Upper lobe of right lung (tissue), 1 donor: ENCODE measurements around the gene MRPL1. TPM values are rescaled to one million over a fixed set of nuclear protein-coding genes. Genes with fewer than 3 reads are reported as not detected.

Experiments used
- ATAC-seq: fragments of 200-7000 bp; cut with Tn5 transposase; one replicate; pipeline ENCODE4 v1.9.1; 2020; ENCODE audit warnings: mild to moderate bottlenecking, moderate library complexity
- DNase-seq: peaks from one replicate; pipeline ENCODE4 v3.0.0-alpha.2; 2020
- H3K27ac ChIP-seq: fragments of 200-600 bp; one replicate; pipeline ENCODE4 v1.8.0; 2022
- H3K27me3 ChIP-seq: fragments of 200-600 bp; one replicate; pipeline ENCODE4 v1.8.0; 2022; ENCODE audit warnings: mild to moderate bottlenecking
- H3K36me3 ChIP-seq: fragments of 200-600 bp; one replicate; pipeline ENCODE4 v1.8.0; 2022
- H3K4me1 ChIP-seq: fragments of 200-600 bp; one replicate; pipeline ENCODE4 v1.8.0; 2022
- H3K4me3 ChIP-seq: fragments of 200-600 bp; one replicate; pipeline ENCODE4 v1.8.0; 2022; ENCODE audit warnings: mild to moderate bottlenecking
- H3K9me3 ChIP-seq: fragments of 200-600 bp; one replicate; pipeline ENCODE4 v1.8.0; 2022
- CTCF ChIP-seq: fragments of 200-600 bp; IDR thresholded peaks from one replicate; pipeline ENCODE4 v1.8.0; 2022; ENCODE audit warnings: antibody characterized with exemption
- intact Hi-C: fragments of 100-400 bp; cut with DNase I; formaldehyde crosslinking; loops from one replicate; pipeline ENCODE4 v1.11.0; 2022
- total RNA-seq: library from RNA; stranded (reverse); fragmentation: NEBNext Ultra II Directional; extraction: Animal tissue kit (Norgen Biotek cat#: 25700); gene quantifications from one replicate; pipeline ENCODE4 v1.2.1, GENCODE V29; 2021
- donor health status: DM: no; HTN: yes; CAD: no; lungs with severe emphysema.

Gene MRPL1
- total RNA-seq, 1 donor from 2014 or later, result 17.6 TPM

GRCh38 chr4:77893451-77893850 is 30.8 kb downstream of the MRPL1 start:
- no peak for TF ChIP-seq CTCF
- DNase-seq (no peak), ATAC-seq (no peak)
- Histone ChIP-seq H3K4me1 (no peaks in the 10 kb centered on the region), H3K4me3 (no peak overlapping the region), H3K27me3 (no peaks in the 10 kb centered on the region), H3K9me3 (no peaks in the 10 kb centered on the region), H3K27ac (no peak overlapping the region), H3K36me3 (peaks cover 28% of the 10 kb centered on the region)
- intact Hi-C loops, result no loop called here

GRCh38 chr4:77899607-77900006 is 37.0 kb downstream of the MRPL1 start:
- no peaks in the 10 kb centered on the region for H3K27me3 ChIP-seq
- peaks cover 13% of the 10 kb centered on the region for H3K36me3 ChIP-seq
- H3K9me3 ChIP-seq, result no peaks in the 10 kb centered on the region
- no peak overlapping the region for H3K4me3 ChIP-seq
- intact Hi-C loops, result no loop called here
- no peak for TF ChIP-seq CTCF
- H3K27ac ChIP-seq, result no peak overlapping the region
- no peaks in the 10 kb centered on the region for H3K4me1 ChIP-seq
- DNase-seq, result no peak
- no peak for ATAC-seq

GRCh38 chr4:77903186-77903585 is 40.6 kb downstream of the MRPL1 start:
- DNase-seq (no peak), ATAC-seq (no peak)
- no peaks in the 10 kb centered on the region for H3K36me3 ChIP-seq
- H3K27ac ChIP-seq, result no peak overlapping the region
- H3K9me3 ChIP-seq, result no peaks in the 10 kb centered on the region
- no peak for TF ChIP-seq CTCF
- H3K4me3 ChIP-seq, result no peak overlapping the region
- H3K27me3 ChIP-seq, result no peaks in the 10 kb centered on the region
- intact Hi-C loops, result no loop called here
- no peaks in the 10 kb centered on the region for H3K4me1 ChIP-seq

GRCh38 chr4:77905651-77906263 is 43.1 kb downstream of the MRPL1 start:
- no peak for TF ChIP-seq CTCF
- H3K4me1 ChIP-seq, result no peaks in the 10 kb centered on the region
- intact Hi-C loops, result no loop called here

GRCh38 chr4:77910676-77911075 is 48.0 kb downstream of the MRPL1 start:
- DNase-seq (no peak), ATAC-seq (no peak)
- no peak overlapping the region for H3K4me3 ChIP-seq
- no peak for TF ChIP-seq CTCF
- no peak overlapping the region for H3K27ac ChIP-seq
- no peaks in the 10 kb centered on the region for H3K9me3 ChIP-seq
- H3K36me3 ChIP-seq, result no peaks in the 10 kb centered on the region
- intact Hi-C loops, result no loop called here
- no peaks in the 10 kb centered on the region for H3K27me3 ChIP-seq
- H3K4me1 ChIP-seq, result peaks cover 4% of the 10 kb centered on the region

More at GRCh38 chr4:77905651-77906263, 43.1 kb downstream of the MRPL1 start:
- H3K4me3 ChIP-seq, result no peak overlapping the region
- DNase-seq, result no peak
- no peaks in the 10 kb centered on the region for H3K36me3 ChIP-seq
- no peak overlapping the region for H3K27ac ChIP-seq
- H3K9me3 ChIP-seq, result no peaks in the 10 kb centered on the region
- no peak for ATAC-seq
- H3K27me3 ChIP-seq, result no peaks in the 10 kb centered on the region

GRCh38 chr4:77911091-77911490 is 48.5 kb downstream of the MRPL1 start:
- ATAC-seq (no peak), DNase-seq (no peak)
- no peaks in the 10 kb centered on the region for H3K9me3 ChIP-seq
- H3K4me3 ChIP-seq, result no peak overlapping the region
- H3K36me3 ChIP-seq, result no peaks in the 10 kb centered on the region
- no peak overlapping the region for H3K27ac ChIP-seq
- H3K4me1 ChIP-seq, result peaks cover 4% of the 10 kb centered on the region
- TF ChIP-seq CTCF, result no peak
- no peaks in the 10 kb centered on the region for H3K27me3 ChIP-seq
- intact Hi-C loops, result no loop called here
